Caco-2 (cell line): ENCODE data around the gene PDRG1. TPM values are rescaled to one million over a fixed set of nuclear protein-coding genes. Genes with fewer than 3 reads are reported as not detected.

Experiments used
- BruUV-seq: library from RNA; stranded (reverse); fragments of 400-500 nt; replicated peaks from 2 replicates; lab custom pipeline; 2021; lab: Mats Ljungman, UMichigan
- CTCF ChIA-PET: fragments of 300-600 bp; sonication (Branson Sonifier 250); formaldehyde crosslinking; loops from one replicate; lab custom pipeline; 2022; ENCODE audit warnings: antibody characterized with exemption; lab: Charles Lee
- POLR2A ChIA-PET: fragments of 300-600 bp; sonication (Branson Sonifier 250); formaldehyde crosslinking; loops from one replicate; lab custom pipeline; 2022; ENCODE audit warnings: antibody characterized with exemption; lab: Charles Lee
- DNase-seq, 2 experiments: peaks; one replicate each; pipeline versions ENCODE4 v3.0.0 to v3.0.0-alpha.2; 2020 to 2022
- H3K27me3 ChIP-seq: replicated peaks from 2 replicates; pipeline ENCODE4 v1.6.0; 2011; ENCODE audit warnings: low read length; ENCODE audit not compliant: control insufficient read depth, insufficient read depth
- H3K36me3 ChIP-seq: 2 replicates; pipeline ENCODE4 v1.5.1; 2011; ENCODE audit warnings: low read length; ENCODE audit not compliant: control insufficient read depth, insufficient read depth
- H3K4me1 ChIP-seq: fragments of 250-450 bp; sonication (Bioruptor Pico); 2 replicates; pipeline ENCODE4 v1.5.1; 2020; ENCODE audit warnings: mild to moderate bottlenecking
- H3K4me3 ChIP-seq: 2 replicates; pipeline ENCODE4 v1.5.1; 2011; ENCODE audit warnings: low read depth, mild to moderate bottlenecking, control low read depth, low read length
- H3K9me3 ChIP-seq: fragments of 250-450 bp; sonication (Bioruptor Pico); 2 replicates; pipeline ENCODE4 v1.5.1; 2020; ENCODE audit warnings: mild to moderate bottlenecking, moderate library complexity
- H3K27ac Mint-ChIP-seq: one replicate; pipeline ENCODE4 v1.8.0; 2022; ENCODE audit warnings: mixed read lengths; ENCODE audit not compliant: unreplicated experiment
- H3K27me3 Mint-ChIP-seq: one replicate; pipeline ENCODE4 v1.8.0; 2022; ENCODE audit warnings: mixed read lengths; ENCODE audit not compliant: insufficient read depth, unreplicated experiment
- H3K36me3 Mint-ChIP-seq: one replicate; pipeline ENCODE4 v1.8.0; 2022; ENCODE audit warnings: mild to moderate bottlenecking, mixed read lengths; ENCODE audit not compliant: insufficient read depth, unreplicated experiment
- H3K4me1 Mint-ChIP-seq: one replicate; pipeline ENCODE4 v1.8.0; 2022; ENCODE audit warnings: low read depth, mixed read lengths; ENCODE audit not compliant: unreplicated experiment
- H3K4me3 Mint-ChIP-seq: one replicate; pipeline ENCODE4 v1.8.0; 2022; ENCODE audit warnings: mild to moderate bottlenecking, moderate library complexity, mixed read lengths; ENCODE audit not compliant: unreplicated experiment
- H3K9me3 Mint-ChIP-seq: one replicate; pipeline ENCODE4 v1.8.0; 2022; ENCODE audit warnings: mixed read lengths; ENCODE audit not compliant: unreplicated experiment
- intact Hi-C: fragments of 100-400 bp; cut with micrococcal nuclease; formaldehyde crosslinking; loops from one replicate; pipeline ENCODE4 v1.10.0; 2022; ENCODE audit not compliant: unreplicated experiment
- total RNA-seq: library from RNA; stranded (reverse); gene quantifications from 2 replicates; pipeline ENCODE4 v1.2.3, GENCODE V29; 2022
- TF ChIP-seq, protein P1 (sequence below), 2 experiments: fragments of 200-600 bp in 1 of 2; IDR thresholded peaks; 1 replicate in 1 of 2; 2 replicates in 1 of 2; pipeline versions ENCODE4 v1.5.1 to v1.8.0; 2011 to 2022; ENCODE audit warnings: antibody characterized with exemption in 1 of 2, control low read depth in 1 of 2, inconsistent platforms in 1 of 2, low read depth in 1 of 2, low read length in 1 of 2, mild to moderate bottlenecking in 1 of 2, moderate library complexity in 1 of 2; ENCODE audit not compliant: insufficient read depth in 1 of 2, severe bottlenecking in 1 of 2, unreplicated experiment in 1 of 2

Gene PDRG1
- total RNA-seq, 1 experiment from 2014 or later: 56.8 TPM

DNA sequence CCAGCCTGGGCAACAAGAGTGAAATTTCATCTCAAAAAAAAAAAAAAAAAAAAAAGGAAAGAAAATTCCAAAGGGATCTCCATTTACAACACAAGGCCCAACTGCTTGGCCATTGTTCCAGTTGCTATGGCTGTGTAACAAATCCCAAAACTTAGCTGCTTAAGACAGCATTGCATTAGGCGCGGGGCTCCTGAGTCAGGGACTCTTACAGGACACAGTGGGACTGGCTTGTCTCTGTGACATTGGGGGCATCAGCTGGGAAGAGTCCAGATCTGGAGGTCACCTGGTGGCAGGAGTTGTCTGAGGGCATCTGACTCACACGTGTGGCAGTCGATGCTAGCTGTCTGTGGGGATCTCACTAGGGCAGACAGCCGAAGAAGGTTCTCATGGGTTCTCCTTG is 45.8 kb downstream of the PDRG1 start:
- Histone ChIP-seq H3K4me3 (no peak overlapping the region), H3K27me3 (no peaks in the 10 kb centered on the region), H3K36me3 (no peaks in the 10 kb centered on the region), H3K9me3 (no peaks in the 10 kb centered on the region), H3K4me1 (no peaks in the 10 kb centered on the region)
- no peaks in the 10 kb centered on the region for H3K9me3 Mint-ChIP-seq
- intact Hi-C loops: no loop called here
- TF ChIP-seq, protein P1, sequence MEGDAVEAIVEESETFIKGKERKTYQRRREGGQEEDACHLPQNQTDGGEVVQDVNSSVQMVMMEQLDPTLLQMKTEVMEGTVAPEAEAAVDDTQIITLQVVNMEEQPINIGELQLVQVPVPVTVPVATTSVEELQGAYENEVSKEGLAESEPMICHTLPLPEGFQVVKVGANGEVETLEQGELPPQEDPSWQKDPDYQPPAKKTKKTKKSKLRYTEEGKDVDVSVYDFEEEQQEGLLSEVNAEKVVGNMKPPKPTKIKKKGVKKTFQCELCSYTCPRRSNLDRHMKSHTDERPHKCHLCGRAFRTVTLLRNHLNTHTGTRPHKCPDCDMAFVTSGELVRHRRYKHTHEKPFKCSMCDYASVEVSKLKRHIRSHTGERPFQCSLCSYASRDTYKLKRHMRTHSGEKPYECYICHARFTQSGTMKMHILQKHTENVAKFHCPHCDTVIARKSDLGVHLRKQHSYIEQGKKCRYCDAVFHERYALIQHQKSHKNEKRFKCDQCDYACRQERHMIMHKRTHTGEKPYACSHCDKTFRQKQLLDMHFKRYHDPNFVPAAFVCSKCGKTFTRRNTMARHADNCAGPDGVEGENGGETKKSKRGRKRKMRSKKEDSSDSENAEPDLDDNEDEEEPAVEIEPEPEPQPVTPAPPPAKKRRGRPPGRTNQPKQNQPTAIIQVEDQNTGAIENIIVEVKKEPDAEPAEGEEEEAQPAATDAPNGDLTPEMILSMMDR (IDR thresholded peaks at IDR 0.05; ENCODE audit: insufficient read depth in 1 of 2, low read depth in 1 of 2, low read length in 1 of 2, severe bottlenecking in 1 of 2, unreplicated experiment in 1 of 2): no peak
- peaks cover 7% of the 10 kb centered on the region for H3K27me3 Mint-ChIP-seq
- peak in 1 of 2 experiments; percentile 37 for DNase-seq
- no peaks in the 10 kb centered on the region for H3K4me1 Mint-ChIP-seq
- H3K4me3 Mint-ChIP-seq: no peak overlapping the region
- H3K36me3 Mint-ChIP-seq: no peaks in the 10 kb centered on the region
- BruUV-seq: no TSS peak
- POLR2A ChIA-PET: interaction anchor here (0.6 kb wide), 1 partner anchor 247 kb away, joined by 12 read pairs; no protein-coding TSS in a partner anchor
- H3K27ac Mint-ChIP-seq: no peak overlapping the region
- CTCF ChIA-PET: interaction anchor here (0.6 kb wide), 1 partner anchor 98 kb away, joined by 4 read pairs; no protein-coding TSS in a partner anchor

DNA sequence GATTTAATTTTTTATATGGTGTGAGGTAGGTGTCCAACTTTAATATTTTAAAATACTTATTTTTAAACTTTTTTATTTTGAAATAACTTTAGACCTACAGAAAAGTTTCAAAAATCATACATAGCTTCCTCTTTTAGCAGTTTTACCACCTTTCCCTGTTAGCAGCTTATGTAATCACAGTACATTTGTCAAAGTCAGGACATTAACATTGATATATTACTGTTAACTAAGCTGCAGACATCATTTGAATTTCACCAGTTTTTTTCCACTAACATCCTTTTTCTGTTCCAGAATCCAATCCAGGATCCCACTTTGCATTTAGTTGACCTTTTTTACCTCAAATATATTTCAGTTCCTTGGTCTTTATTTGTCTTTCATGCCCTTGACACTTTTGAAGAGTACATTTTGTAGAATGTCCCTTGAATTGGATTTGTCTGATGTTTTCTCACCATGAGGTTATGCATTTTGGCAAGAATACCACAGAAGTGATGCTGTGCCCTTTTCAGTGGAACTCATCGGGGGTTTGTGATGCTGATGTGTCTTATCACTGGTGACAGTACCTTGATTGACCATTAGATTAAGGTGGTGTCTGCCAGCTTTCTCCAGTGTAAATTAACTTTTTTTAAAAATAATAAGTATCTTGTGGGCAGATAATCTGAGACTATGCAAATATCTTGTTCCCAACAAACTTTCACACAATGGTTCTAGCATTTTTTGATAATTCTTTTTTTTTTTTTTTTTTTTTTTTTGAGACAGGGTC is 48.0 kb downstream of the PDRG1 start:
- DNase-seq: peak in 1 of 2 experiments; percentile 24
- H3K4me3 ChIP-seq: no peak overlapping the region
- Mint-ChIP-seq H3K4me1 (no peaks in the 10 kb centered on the region), H3K27ac (no peak overlapping the region), H3K4me3 (no peak overlapping the region), H3K27me3 (peaks cover 9% of the 10 kb centered on the region), H3K36me3 (no peaks in the 10 kb centered on the region), H3K9me3 (no peaks in the 10 kb centered on the region)
- intact Hi-C loops: no loop called here
- ChIA-PET CTCF (no interaction called here), POLR2A (no interaction called here)
- no peaks in the 10 kb centered on the region for H3K27me3 ChIP-seq
- TF ChIP-seq, protein P1 (IDR thresholded peaks at IDR 0.05; ENCODE audit: insufficient read depth in 1 of 2, low read depth in 1 of 2, low read length in 1 of 2, severe bottlenecking in 1 of 2, unreplicated experiment in 1 of 2): no peak
- no TSS peak for BruUV-seq
- no peaks in the 10 kb centered on the region for H3K4me1 ChIP-seq
- no peaks in the 10 kb centered on the region for H3K9me3 ChIP-seq
- no peaks in the 10 kb centered on the region for H3K36me3 ChIP-seq

DNA sequence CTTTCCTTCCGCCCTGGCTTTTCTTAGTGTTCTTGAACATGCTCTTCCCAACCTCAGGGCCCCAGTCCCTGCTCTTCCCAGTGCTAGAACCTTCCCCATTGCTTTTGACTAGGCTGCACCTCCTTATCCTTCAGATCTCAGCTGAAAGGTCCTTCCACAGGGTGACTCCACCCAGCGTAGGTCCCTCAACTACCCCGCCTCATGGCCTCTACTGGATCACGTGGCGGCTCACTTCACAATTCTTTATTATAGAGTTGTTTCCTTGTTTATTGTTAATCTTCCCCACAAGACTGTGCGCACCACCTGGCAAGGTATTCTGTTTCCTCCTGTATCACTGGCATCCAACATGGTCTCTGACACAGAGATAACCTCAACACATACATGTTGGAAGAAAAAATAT is 50.2 kb downstream of the PDRG1 start:
- Mint-ChIP-seq H3K9me3 (no peaks in the 10 kb centered on the region), H3K36me3 (no peaks in the 10 kb centered on the region)
- CTCF ChIA-PET: no interaction called here

More for the DNA sequence above, 50.2 kb downstream of the PDRG1 start:
- H3K27me3 Mint-ChIP-seq: peaks cover 7% of the 10 kb centered on the region
- Histone ChIP-seq H3K36me3 (no peaks in the 10 kb centered on the region), H3K27me3 (peaks cover 2% of the 10 kb centered on the region), H3K9me3 (no peaks in the 10 kb centered on the region), H3K4me1 (no peaks in the 10 kb centered on the region), H3K4me3 (no peak overlapping the region)
- intact Hi-C loops: no loop called here
- TF ChIP-seq, protein P1 (IDR thresholded peaks at IDR 0.05; ENCODE audit: insufficient read depth in 1 of 2, low read depth in 1 of 2, low read length in 1 of 2, severe bottlenecking in 1 of 2, unreplicated experiment in 1 of 2): no peak
- no TSS peak for BruUV-seq
- H3K4me3 Mint-ChIP-seq: no peak overlapping the region
- H3K27ac Mint-ChIP-seq: no peak overlapping the region
- POLR2A ChIA-PET: no interaction called here
- peak in 1 of 2 experiments; percentile 31 for DNase-seq
- H3K4me1 Mint-ChIP-seq: no peaks in the 10 kb centered on the region
